NCI-H2196 (cell line): Measurements from ENCODE around the gene TMEM247.
"Not testable (repeated sequence)": the region's sequence is repeated elsewhere in the genome, so short reads cannot be mapped to it uniquely, and the experiment has no call there.

ENCODE experiments used
- DNase-seq: peaks from one replicate; lab custom pipeline; 2025; ENCODE audit not compliant: unreplicated experiment; lab: John Stamatoyannopoulos, UW

Gene TMEM247

GRCh38 chr2:46509804-46510203, 30.4 kb downstream of the TMEM247 start:
- no peak for DNase-seq

- no peak for DNase-seq
These were observed 31.3 kb downstream of the TMEM247 start for GRCh38 chr2:46510598-46511177.

GRCh38 chr2:46512185-46512584, 32.8 kb downstream of the TMEM247 start:
- no peak for DNase-seq

- DNase-seq, result no peak
These were observed 35.4 kb downstream of the TMEM247 start for GRCh38 chr2:46514738-46515137.

DNA sequence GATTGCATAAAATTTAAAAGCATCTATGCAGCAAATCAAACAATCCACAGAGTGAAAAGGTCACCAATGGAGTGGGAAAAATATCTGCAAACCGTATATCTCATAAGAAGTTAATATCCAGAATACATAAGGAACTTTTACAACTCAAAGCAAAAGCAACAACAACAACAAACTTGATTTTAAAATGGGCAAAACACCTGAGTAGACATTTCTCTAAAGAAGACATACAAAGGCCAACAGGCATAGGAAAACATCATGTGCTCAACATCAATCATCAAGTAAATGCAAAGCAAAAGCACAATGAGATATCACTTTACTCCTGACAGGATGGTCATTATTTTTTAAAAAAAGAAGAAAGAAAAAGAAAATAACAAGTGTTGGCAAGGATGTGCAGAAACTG, 38.1 kb downstream of the TMEM247 start:
- DNase-seq, result no peak

- DNase-seq, result no peak
These were observed 39.5 kb downstream of the TMEM247 start for GRCh38 chr2:46518861-46519260.

DNA sequence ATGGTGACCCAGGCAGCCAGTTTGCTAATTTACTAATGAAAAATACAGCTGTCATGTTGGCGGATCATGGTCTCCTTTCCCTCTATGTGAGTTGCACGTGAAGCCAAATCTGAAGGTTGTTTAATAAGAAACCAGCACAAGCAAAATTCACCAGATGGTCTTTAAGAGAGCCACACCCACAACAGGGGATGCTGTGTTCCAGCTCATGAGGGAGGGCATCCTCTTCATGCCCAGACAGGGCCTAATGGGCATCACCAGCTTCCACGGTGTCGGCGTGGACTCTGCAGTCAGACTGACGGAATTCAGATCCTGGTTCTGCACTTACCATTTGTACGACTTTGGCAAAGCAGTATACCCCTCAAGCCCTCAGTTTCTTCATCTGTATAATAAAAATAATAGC, 39.9 kb downstream of the TMEM247 start:
- no peak for DNase-seq

GRCh38 chr2:46520130-46520711, 40.9 kb downstream of the TMEM247 start:
- DNase-seq, result no peak

DNA sequence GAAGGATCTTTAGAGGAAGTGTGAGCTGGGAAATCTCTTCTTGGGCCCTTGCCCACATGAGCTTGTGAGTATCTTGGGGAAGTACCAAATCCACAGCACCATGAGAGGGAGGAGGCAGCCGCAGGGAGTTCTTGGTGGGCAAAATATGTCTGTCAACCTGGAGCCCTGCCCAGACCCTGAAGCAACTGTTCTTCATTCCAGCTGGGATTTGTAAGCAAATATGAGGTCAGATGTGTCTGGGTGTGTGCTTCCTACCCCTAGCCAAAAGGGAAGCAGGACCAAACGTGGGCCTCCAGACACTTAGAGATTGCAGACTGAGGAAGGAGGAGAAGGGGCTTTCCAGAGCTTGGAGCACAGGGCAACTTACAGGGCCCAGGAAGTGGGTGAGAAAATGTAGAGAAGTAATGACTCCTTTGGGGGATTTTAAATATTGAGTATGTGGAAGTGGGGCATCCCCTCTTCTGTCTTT, 41.9 kb downstream of the TMEM247 start:
- DNase-seq, result no peak

DNA sequence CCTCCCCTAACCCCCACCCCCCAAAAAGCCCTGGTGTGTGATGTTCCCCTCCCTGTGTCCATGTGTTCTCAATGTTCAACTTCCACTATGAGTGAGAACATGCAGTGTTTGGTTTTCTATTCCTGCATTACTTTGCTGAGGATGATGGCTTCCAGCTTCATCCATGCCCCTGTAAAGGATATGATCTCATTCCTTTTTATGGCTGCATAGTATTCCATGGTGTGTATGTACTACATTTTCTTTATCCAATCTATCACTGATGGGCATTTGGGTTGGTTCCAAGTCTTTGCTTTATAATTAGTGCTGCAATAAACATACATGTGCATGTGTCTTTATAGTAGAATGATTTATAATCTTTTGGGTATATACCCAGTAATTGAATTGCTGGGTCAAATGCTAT, 43.0 kb downstream of the TMEM247 start:
- DNase-seq, result not testable (repeated sequence)

DNA sequence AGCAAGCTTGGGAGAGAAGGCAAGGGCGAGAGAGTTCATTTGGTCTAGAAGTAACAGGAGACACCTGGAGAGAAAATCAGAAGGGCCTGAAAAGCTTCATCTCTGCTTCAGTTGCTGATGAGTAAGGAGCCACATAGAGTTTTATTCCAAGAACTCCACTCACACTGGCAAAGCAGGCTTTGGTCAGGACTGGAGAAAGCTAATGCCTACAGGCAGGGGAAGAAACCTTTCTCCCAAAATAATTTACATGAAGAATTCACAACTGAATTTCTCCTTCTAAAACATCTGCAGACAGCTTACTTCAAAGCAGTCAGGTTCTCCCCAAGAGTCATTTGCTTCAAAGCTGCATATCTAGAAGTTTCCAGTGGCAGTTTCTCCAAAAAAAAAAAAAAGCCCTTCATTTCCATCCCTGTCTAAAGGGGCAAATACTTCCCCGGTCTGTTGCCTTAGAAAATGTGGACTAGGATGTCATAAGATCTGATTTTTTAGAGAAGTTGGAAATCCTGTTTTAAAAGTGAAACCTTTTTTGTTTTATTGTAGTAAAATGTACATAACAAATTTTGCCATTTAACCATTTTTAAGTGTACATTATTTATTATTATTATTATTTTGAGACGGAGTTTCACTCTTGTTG, 46.3 kb downstream of the TMEM247 start:
- DNase-seq, result no peak

DNA sequence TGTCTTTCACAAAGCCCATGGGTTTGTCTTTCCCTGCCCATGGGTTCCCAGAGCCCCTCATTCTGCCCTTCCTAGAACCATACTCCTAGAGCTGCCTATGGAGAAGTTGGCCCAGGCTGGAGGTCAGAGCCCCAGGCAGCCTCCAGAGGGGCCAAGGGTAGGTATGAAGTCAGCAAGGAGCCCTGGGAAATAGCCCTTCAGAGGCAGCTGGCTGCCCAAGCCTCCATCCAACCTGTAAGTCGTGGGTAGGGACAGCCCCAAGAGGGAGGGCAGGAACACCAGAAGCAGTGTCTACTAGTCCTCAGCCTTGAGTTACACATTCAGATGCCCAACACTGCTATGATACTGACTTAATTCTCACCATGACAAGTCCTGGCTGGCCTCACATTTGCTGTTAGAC, 49.5 kb downstream of the TMEM247 start:
- DNase-seq, result no peak

GRCh38 chr2:46530639-46531038, 51.3 kb downstream of the TMEM247 start:
- no peak for DNase-seq

DNA sequence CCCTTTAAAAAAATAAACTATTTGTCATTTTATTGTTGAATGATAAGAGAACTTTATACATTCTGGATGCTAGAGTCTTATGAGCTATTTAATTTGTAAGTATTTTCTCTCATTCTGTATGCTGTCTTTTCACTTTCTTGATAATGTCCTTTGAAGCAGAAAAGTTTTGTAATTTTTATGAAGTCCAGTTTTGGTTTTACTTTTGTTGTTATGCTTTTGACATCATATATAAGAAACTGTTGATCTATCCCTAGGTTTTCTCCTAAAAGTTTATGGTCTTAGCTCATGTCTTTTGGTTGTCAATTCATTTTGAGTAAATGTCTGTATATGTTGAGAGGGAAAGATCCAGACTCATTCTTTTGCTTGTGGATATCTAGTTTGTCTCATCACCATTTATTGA, 52.5 kb downstream of the TMEM247 start:
- no peak for DNase-seq
